ENCODE results near the gene SNX13.
"Not testable (repeated sequence)": the region's sequence is repeated elsewhere in the genome, so short reads cannot be mapped to it uniquely, and the experiment has no call there.

The SNX13 gene

DNA sequence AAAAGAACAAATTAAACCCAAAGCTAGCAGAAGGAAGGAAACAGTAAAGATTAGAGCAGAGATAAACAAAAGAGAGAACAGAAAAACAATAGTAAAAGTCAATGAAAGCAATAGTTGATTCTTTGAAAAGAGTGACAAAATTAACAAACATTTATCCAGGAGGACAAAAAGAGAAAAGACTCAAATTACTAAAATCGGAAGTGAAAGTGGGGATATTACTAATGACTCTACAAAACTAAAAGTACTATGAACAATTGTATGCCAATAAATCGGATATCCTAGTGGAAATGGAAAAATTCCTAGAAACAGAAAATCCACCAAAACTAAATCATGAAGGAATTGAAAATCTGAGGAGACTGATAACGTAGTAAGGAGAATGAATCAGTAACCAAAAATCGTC lies 96.3 kb downstream of the SNX13 start:
- peak; percentile 20 for DNase-seq

DNA sequence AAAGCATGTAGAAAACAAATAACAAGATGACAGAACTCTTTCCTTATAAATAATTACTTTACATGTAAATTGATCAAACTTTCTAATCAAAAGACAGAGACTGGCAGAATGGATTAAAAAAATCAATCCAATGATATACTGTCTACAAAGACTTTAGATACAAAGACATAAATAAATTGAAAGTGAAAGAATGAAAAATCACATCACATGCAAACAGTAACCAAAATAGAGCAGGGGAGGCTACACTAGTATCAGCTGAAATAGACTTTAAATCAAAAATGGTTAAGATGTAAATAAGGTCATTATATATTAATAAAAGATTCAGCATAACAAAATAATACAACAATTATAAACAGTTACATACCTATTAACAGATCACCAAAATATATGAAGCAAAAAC lies 97.3 kb downstream of the SNX13 start:
- DNase-seq, result no peak

DNA sequence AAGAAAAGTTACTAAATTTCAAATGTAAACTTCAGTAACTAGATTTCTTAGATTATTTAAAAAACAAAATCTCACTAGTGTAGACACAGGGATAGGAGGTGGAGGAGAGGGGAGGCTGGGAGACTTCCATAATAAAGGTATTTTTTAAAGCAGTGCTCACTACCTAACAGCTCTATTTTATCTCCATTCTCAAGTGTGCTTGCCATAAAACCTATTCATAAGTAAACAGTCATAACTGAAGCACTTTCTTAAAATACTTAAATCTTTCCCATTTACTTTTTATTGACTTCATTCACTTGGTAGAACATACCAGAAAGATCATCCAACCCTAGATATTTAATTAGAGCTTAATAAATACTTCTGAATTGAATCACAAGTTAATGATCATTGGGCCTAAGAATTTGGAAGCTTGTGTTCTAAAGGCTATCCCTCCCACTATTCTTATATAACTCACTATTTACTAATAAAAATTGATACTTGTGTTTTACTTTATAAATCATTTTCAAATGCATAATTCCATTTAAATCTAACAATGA lies 107.4 kb downstream of the SNX13 start:
- DNase-seq, result no peak

DNA sequence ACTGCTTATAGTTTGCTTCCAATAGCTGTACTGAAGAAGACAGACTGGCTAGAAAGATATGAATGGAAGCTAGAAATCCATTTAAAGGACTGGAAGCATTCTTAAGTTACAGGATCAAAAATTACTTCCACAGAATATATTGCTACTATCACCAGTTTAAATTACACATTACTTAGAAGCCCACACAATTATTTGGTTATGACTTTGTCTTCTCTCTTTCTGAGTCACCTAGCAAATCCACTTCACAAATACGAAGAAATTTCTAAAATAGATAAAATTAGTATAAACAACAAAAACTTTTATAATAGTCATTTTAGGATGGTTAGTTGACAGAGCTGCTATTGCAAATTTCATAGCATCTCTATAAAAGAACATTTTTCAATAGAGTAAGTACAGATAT lies 108.1 kb downstream of the SNX13 start:
- no peak for DNase-seq

DNA sequence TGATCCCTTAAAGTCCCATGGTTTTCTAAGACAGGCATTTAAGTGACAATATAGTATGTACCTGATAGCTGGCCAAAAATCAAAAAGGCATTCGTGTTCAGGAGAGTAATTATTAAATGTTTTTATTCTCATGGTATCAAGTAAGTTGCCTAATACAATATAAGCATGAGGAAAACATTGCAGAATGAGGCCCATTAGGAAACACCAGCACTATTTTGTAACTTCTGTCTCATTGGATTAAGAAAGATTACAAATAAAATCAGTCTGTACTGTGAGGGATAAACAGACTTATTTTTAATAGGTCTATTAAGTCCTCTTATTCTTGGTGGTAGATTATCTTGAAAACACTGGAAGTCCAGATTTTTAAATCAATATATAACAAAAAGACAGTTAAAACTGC lies 110.1 kb downstream of the SNX13 start:
- peak; percentile 18 for DNase-seq

DNA sequence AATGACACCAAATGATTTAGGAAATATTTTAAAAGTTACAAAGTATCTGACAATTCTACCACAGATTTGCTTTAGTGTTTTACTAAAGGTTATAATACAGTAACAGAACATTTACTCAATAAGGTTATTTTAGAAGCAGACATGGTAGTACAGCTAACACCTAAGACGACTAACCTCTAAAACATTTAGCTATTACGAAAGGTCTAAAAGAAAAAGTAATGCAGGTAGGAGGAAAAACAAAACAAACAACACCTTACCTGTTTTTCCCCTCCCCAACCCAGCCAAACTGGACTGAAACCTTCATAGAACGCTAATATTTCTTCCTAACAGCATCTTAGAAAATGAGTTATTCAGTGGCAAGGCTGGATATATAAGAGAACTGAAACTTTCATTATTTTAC lies 111.3 kb downstream of the SNX13 start:
- DNase-seq, result no peak

DNA sequence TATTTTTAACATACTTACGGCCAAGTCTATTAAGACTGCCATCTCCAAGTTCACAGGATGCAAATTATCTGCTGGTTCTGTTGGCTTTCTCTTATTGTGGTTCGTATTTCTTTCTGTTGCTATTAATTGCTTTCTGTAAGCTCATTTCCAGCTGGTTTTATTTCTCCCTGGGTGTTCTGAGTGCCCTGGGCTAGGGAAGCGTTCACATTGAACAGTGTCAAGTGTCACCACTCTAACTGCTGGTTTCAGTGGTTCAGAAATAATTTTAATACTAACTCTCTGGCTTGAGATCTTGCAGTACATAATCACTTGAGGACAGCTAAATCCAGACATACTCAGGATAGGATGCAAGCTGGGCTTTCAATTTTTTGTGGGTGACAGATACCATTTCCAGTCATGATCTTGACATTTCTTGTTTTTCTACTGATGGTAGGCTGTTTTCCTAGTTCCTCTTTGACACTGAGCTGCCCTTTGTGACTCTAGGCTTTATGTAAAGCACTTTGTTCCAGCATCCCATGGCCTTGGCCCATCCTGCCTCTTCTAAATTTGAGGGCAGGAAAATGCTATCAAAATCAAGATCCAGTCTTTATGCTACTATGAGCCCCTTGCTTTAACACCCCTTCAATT lies 117.6 kb downstream of the SNX13 start:
- DNase-seq, result no peak

DNA sequence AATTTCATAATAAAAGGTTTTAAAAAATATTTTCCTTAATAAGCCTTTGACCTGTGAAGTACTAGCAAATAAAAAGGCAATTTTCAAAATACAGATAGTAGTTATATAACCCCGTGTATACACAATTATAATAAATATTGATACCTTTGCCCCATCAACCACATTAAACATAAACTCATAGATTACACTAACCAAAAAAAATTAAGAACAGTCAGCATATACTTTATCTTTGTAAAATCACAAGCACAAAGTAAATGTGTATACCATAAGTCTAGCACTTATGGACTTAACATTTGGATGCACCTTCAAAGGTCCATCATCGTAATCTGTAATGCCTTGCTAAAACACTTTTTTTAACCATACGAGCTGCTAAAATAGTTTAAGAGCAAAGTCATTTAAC lies 123.4 kb downstream of the SNX13 start:
- DNase-seq, result no peak

DNA sequence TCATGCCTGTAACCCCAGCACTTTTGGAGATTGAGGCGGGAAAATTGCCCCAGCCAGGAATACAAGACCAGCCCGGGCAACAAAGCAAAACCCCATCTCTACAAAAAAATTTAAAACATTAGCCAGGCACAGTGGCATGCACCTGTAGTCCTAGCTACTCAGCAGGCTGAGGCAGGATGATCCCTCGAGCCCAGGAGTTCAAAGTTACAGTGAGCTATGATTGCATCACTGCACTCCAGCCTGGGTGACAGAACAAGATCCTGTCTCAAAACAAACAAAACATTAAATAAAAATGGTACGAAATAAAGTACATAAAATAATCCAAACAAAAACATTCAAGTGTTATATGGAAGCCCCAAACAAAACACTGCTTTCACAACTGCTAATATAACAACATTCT lies 125.0 kb downstream of the SNX13 start:
- DNase-seq, result no peak

DNA sequence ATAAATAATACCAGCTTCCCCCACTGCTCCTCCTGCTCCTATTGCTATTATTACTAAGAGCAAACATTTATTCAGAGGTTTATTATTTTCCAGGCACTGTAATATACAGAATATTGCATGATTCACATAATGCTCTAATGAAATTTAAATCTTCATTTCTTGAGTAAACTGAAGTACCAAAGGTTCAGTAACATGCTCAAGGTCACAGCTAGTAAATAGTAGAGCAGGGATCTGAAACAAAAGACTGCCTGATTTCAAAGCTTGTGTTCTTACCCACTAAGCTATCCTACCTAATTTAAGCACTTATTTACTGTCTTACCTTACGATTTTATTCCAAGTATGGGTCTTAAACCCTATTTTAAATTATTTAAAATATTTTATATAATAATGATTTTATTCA lies 126.2 kb downstream of the SNX13 start:
- DNase-seq, result no peak

DNA sequence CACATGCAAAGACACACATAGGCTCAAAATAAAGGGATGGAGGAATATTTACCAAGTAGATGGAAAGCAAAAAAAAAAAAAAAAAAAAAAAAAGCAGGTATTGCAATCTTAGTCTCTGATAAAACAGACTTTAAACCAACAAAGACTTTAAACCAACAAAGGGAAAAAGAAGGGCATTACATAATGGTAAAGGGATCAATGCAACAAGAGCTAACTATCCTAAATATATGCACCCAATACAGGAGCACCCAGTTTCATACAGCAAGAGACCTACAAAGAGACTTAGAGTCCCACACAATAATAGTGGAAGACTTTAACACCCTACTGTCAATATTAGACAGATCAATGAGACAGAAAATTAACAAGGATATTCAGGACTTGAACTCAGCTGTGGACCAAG lies 131.1 kb downstream of the SNX13 start:
- DNase-seq, result not testable (repeated sequence)

DNA sequence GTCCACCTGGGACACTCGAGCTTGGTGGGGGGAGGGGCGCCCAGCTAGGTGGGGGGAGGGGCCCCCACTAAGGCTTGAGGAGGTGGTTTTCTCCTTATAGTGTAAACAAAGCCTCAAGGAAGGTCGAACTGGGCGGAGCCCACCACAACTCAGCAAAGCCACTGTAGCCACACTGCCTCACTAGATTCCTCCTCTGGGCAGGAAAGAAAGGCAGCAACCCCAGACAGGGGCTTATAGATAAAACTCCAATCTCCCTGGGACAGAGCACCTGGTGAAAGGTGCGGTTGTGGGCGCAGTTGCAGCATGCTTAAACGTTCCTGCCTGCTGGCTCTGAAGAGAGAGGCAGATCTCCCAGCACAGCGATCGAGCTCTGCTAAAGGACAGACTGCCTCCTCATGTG lies 133.1 kb downstream of the SNX13 start:
- DNase-seq, result no peak

DNA sequence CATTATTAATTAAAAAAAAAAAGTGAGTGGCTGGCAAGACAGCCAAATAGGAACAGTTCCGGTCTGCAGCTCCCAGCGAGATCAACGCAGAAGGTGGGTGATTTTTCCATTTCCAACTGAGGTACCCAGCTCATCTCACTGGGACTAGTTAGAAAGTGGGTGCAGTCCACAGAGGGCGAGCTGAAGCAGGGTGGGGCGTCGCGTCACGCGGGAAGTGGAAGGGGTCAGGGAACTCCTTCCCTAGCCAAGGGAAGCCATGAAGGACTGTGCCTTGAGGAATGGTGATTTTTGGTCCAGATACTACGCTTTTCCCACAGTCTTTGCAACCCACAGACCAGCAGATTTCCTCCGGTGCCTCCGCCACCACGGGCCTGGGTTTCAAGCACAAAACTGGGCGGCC lies 133.7 kb downstream of the SNX13 start:
- DNase-seq, result no peak

DNA sequence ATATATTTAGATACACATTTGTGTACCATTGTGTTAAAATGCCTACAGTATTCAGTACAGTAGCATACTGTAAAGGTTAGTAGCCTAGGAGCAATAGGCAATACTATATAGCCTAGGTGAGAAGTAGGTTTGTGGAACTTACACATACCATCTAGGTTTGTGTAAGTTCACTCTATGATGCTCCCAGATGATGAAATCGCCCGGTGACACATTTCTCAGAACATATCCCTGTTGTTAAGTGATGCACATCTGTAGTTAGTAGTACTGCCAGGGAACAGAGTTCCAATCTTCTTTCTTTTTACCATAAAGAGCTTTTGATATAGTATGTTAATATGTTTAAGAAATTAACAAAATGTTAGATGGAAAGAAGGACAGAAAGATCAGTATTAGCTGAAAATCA lies 138.2 kb downstream of the SNX13 start:
- peak; percentile 3 for DNase-seq

DNA sequence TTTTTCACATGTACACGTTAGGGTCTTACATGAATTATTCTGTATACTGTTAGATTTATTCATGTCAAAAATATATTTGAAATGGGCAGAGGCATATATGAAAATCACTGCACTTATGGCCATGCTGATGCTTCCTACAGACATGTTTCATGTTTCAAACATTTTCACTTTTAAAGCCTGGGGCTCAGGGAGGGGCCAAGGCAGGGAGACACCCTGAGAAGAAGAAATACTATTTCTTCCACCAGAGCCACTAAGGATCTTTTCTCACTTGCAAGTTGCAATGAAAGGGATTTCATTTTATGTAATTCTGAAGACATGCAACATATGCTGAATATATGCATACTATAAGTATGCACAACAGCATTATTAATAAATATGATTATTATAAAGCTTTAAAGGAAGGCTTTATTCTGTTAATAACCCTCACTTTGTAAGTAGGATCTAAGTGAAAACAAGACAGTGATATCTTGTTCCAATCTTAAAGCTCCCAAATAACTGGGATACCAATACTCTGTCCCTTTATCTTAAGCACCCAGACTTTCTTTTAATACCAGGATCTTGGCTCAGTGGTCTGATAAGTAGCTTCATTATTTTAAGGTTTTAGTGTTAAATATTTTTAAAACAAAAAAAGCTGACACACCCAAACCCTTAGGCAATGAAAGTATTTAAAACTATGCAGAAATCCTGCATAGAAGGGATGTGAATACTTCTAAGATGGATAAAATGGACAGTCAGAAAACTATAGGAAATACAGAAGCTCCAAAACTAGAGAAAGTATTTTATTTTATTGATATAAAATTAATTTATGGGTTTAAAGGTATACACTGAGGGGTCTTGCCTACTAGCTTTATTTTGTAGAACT lies 148.0 kb downstream of the SNX13 start:
- no peak for DNase-seq

DNA sequence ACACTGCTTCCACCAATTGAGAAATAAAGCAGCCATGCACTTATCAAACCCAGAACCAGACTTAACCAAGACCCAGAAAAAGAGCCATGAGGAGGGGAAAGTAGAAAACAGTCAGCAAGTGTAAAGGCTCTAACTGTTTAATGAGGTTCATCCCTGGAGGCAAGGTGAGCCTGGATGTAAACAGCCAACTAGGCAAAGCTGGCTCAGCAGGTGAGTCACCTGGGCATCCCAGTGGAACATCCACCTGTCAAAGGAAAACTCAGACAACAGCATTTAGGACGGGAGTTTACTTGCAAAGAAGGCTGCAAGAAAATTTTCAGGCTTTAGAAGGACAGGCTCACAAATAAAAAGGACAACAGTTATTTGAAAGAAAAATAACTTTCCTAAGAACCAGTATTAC lies 153.0 kb downstream of the SNX13 start:
- DNase-seq, result no peak

DNA sequence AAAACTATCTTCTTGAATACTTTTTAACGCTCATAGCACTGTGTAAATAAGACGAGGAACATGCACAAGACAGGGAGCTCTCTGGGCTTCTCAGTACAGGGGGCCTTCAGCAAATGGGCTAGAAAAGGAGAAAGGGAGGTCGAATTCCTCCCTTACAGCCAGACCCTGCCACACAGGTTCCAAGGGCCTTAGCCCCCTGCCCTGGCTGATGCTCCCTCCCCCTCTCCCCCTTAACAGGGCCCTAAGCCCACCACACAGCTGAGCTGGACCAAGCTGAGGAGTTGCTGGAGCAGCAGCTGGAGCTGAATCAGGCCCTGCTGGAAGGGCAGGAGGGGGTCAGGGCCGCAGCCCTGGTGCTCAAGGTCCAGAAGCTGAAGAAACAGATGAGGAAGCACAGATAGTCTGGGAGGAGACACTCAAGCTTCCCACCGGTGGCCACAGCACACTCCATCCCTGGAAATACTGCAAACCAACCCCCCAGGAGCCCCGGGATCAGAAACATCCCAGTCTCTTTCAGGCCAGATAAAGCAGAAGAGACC lies 153.9 kb downstream of the SNX13 start:
- DNase-seq, result no peak

DNA sequence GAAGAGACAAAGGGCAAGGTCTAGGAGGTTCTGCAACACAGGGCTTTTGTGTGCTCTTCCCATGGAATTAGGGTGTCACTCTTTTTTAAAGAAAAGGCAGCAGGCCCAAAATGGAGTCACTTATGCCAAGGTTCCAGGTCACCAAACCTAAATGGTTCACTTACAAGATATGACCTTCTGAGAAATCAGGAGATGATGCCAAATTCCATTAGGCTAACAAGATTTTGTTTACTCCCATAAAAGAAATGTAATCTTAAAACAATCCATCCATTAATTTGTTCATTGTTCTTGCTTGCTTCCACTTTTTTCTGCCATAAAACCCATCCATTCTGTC lies 158.1 kb downstream of the SNX13 start:
- DNase-seq, result no peak

DNA sequence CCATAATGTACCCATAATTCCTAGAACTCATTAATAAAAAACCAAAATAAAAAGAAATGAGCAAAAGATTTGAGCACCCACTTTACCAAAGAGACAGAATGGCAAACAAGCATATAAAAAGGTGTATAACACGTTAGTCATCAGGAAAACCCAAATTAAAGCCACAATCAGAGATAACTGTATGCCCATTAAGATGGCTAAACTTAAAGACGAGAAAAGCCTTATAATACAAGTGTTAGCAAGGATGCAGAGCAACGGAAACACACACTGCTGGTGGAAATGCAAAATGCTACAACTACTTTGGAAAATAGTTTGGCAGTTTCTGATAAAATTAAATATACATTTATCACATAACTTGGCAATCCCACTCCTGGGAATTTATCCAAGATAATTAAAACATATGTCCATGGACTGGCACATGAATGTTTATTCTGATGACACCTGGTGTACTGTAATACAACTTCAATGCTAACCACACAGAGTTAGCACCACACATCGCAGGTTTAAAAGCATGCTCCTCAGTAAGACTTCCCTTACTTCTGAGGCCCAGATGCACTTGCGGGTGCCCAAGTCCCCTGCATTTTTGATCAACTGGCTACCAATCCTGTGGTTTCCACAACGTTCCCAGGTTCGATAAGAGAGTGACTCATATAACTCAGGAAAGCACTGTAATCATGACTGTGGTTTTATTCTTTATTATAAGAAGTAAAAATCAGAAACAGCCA lies 158.6 kb downstream of the SNX13 start:
- DNase-seq, result no peak

DNA sequence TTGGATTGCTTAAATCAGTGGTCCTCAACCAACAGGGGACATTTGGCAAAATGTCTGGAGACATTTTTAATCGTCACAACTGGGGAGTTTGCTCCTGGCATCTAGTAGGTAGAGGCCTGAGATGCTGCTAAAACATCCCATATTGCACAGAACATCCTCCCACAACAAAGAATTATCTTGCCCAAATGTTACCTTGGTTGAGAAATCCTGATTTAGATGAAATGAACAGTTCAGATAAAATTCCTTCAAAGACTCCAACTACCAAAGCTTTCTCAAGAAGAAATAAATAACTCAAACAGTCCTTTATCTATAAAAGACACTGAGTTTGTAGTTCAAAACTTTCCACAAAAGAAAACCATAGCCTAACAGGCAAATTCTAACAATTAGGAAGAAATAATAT lies 160.9 kb downstream of the SNX13 start:
- DNase-seq, result no peak

DNA sequence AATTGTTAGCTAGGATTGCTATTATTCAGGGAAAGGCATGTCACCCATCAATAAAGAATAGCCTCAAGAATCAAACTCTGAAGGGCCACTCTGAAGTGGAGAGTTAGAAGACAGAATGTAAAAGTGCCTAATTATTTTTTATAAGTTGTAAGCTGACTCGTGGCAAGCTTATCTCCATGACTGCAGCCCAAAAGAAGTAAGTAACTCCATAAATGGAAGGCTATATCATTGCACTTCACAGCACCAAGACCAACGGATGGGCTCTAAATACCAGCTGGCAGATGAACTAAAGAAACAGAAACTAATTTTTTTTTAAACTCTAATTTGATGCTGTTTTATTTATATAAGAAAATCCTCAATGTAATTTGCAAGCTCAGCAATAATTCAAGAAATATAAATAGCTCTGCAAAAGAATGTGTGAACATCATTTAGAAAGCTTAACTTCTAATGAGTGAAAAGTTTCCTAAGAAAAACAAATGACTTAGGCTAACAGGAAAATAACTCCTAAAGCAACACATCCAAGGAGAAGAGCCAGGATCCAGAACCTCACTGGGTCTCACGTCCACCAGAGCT lies 165.5 kb downstream of the SNX13 start:
- DNase-seq, result no peak

DNA sequence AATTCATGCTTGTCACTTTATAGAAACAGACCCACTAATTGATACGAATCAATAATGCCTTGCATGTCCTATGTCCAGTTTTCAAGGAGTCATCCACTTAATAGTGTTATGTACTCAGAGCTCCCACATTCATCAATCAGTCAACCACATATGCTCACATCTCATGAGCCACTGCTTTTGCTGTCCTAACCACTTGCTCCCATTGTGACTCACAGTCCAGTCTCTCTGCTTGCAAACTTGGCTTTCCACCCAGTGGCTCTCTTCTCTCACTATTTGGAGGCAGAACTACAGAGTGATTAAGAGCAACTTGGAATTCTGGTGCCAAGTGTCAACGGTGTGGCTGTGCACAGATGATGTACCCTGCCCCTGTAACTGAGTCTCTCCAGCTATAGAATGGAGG lies 166.0 kb downstream of the SNX13 start:
- peak; percentile 62 for DNase-seq

DNA sequence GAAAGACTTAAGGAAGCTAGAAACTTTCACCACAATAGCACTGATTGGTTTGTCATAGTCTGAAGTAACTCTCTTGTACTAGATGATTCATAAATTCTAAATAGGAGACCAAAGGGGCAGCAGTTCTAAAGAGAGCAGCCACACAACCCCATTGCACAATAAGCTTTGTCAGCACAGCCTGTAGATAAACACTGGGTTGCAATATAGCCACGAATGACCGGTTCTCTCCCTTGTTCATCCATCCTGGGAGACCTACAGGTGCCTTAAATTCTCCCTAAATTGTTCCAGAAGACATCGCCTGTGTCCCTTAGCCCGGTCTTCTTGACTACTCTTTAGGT lies 167.0 kb downstream of the SNX13 start:
- DNase-seq, result peak; percentile 88

Data from suppressor macrophage treated with lipopolysaccharide for 4 hours (primary cell).